HepG2 (cell line): ENCODE measurements around the gene PAXIP1. TPM values are rescaled to one million over a fixed set of nuclear protein-coding genes. Genes with fewer than 3 reads are reported as not detected.

ENCODE experiments used
- ATAC-seq: fragments of 200-7000 bp; cut with Tn5 transposase; 3 replicates; pipeline ENCODE4 v1.9.1; 2020; ENCODE audit warnings: mild to moderate bottlenecking, moderate library complexity
- BruUV-seq: library from RNA; stranded (reverse); fragments of 400-500 nt; replicated peaks from 2 replicates; lab custom pipeline; 2021; lab: Mats Ljungman, UMichigan
- CTCF ChIA-PET: fragments of 300-600 bp; formaldehyde crosslinking; extraction: SDS; loops from one replicate; lab custom pipeline; 2021; ENCODE audit warnings: low total read pairs, inconsistent platforms, low intra/inter-chr PET ratio; lab: Yijun Ruan, JAX
- POLR2A ChIA-PET: fragments of 350-600 bp; sonication (Branson Sonifier 250); formaldehyde crosslinking; loops from one replicate; lab custom pipeline; 2020; ENCODE audit warnings: antibody characterized with exemption, inconsistent platforms; lab: Yijun Ruan, JAX
- DNase-seq: peaks from one replicate; pipeline ENCODE4 v3.0.0-alpha.2; 2015; ENCODE audit warnings: low spot score
- FAIRE-seq: peaks from 3 replicates; lab custom pipeline; 2011; peaks lifted over from hg19 to GRCh38; lab: Jason Lieb, UNC
- H2AFZ ChIP-seq: one replicate; pipeline ENCODE4 v1.6.1; 2011; ENCODE audit warnings: low read length, inconsistent platforms
- H3K27ac ChIP-seq: fragments of 300-600 bp; 3 replicates; pipeline ENCODE4 v1.8.0; 2011; ENCODE audit warnings: mixed run types, mild to moderate bottlenecking, mixed read lengths, low read length, inconsistent platforms; ENCODE audit not compliant: insufficient read depth; ENCODE audit errors: extremely low read length
- H3K27me3 ChIP-seq, 2 experiments: fragments of 200-600 bp in 1 of 2; 2 replicates in 1 of 2; 3 replicates in 1 of 2; pipeline versions ENCODE4 v1.6.0 to v1.8.0; 2011; ENCODE audit warnings: low read length in 2 of 2, mild to moderate bottlenecking in 2 of 2, moderate library complexity in 2 of 2, inconsistent platforms in 1 of 2; ENCODE audit not compliant: insufficient read depth in 2 of 2, control insufficient read depth in 1 of 2
- H3K36me3 ChIP-seq, 2 experiments: fragments of 200-600 bp in 1 of 2; replicated peaks in 1 of 2; 2 replicates in 1 of 2; 3 replicates in 1 of 2; pipeline versions ENCODE4 v1.5.1 to v1.8.0; 2011; ENCODE audit warnings: low read length in 2 of 2, inconsistent platforms in 1 of 2; ENCODE audit not compliant: insufficient read depth in 2 of 2, control insufficient read depth in 1 of 2
- H3K4me1 ChIP-seq: 2 replicates; pipeline ENCODE4 v1.5.1; 2012; ENCODE audit warnings: low read length, inconsistent platforms; ENCODE audit not compliant: insufficient read depth
- H3K4me2 ChIP-seq: 2 replicates; pipeline ENCODE4 v1.6.0; 2011; ENCODE audit warnings: low read depth, low read length, inconsistent platforms
- H3K4me3 ChIP-seq, 3 experiments: fragments of 200-600 bp in 1 of 3; sonication (generic), shearing (Covaris generic) in 1 of 3; replicated peaks in 1 of 3; 2 replicates each; pipeline ENCODE4 v1.5.1; 2011 to 2016; ENCODE audit warnings: low read length in 3 of 3, inconsistent platforms in 2 of 3, low read depth in 2 of 3, mild to moderate bottlenecking in 2 of 3, control low read depth in 1 of 3, mixed read lengths in 1 of 3; ENCODE audit not compliant: insufficient read depth in 1 of 3
- H3K79me2 ChIP-seq: one replicate; pipeline ENCODE4 v1.6.1; 2011; ENCODE audit warnings: low read length, inconsistent platforms; ENCODE audit not compliant: insufficient read depth
- H3K9ac ChIP-seq: 2 replicates; pipeline ENCODE4 v1.6.0; 2011; ENCODE audit warnings: mild to moderate bottlenecking, low read depth, low read length, inconsistent platforms; ENCODE audit not compliant: insufficient read depth
- H3K9me3 ChIP-seq: 2 replicates; pipeline ENCODE4 v1.5.1; 2012; ENCODE audit warnings: mild to moderate bottlenecking, low read length
- H4K20me1 ChIP-seq: 2 replicates; pipeline ENCODE4 v1.6.0; 2011; ENCODE audit warnings: inconsistent platforms, mild to moderate bottlenecking, low read length, moderate library complexity; ENCODE audit not compliant: insufficient read depth
- EZH2 ChIP-seq: conservative IDR thresholded peaks from 2 replicates; pipeline ENCODE4 v1.6.1; 2012; ENCODE audit warnings: mild to moderate bottlenecking, low read depth, low read length, moderate library complexity
- IKZF1 ChIP-seq: fragments of 450-650 bp; IDR thresholded peaks from 2 replicates; pipeline ENCODE4 v1.7.1; 2016
- MYC ChIP-seq: sonication (generic); formaldehyde crosslinking; IDR thresholded peaks from 2 replicates; pipeline ENCODE4 v1.9.0; 2021; ENCODE audit warnings: missing genetic modification reagents, borderline replicate concordance
- ZFP36L2 ChIP-seq: sonication (generic); formaldehyde crosslinking; IDR thresholded peaks from 2 replicates; pipeline ENCODE4 v1.4.0; 2020; ENCODE audit warnings: missing genetic modification reagents
- ZFY ChIP-seq: sonication (generic); formaldehyde crosslinking; IDR thresholded peaks from 2 replicates; pipeline ENCODE4 v1.4.0; 2020; ENCODE audit warnings: missing genetic modification reagents
- ZNF335 ChIP-seq: sonication (generic); formaldehyde crosslinking; IDR thresholded peaks from 2 replicates; pipeline ENCODE4 v1.4.0; 2020; ENCODE audit warnings: missing genetic modification reagents
- ZNF549 ChIP-seq: sonication (generic); formaldehyde crosslinking; IDR thresholded peaks from 2 replicates; pipeline ENCODE4 v1.5.0; 2020; ENCODE audit warnings: missing genetic modification reagents
- ZNF713 ChIP-seq: sonication (generic); formaldehyde crosslinking; IDR thresholded peaks from 2 replicates; pipeline ENCODE4 v1.4.0; 2020; ENCODE audit warnings: mild to moderate bottlenecking, missing genetic modification reagents
- WGBS: methylation state at CpG from one replicate; pipeline ENCODE4 v1.1.6; 2017; ENCODE audit warnings: low lambda C conversion rate; 5-methylcytosine and 5-hydroxymethylcytosine counted together
- in situ Hi-C: cut with HindIII; loops from 2 replicates; pipeline ENCODE4 v1.10.0; 2017; ENCODE audit warnings: low pct_unique_long_range_greater_than_20kb; ENCODE audit not compliant: extremely low pct_ligation_motif_present
- intact Hi-C: fragments of 100-400 bp; cut with micrococcal nuclease; formaldehyde crosslinking; loops from one replicate; pipeline ENCODE4 v1.10.0; 2022; ENCODE audit not compliant: unreplicated experiment
- polyA plus RNA-seq, 8 experiments: library from polyadenylated mRNA; depleted of rRNA in 3 of 8; stranded (reverse) in 7 of 8; unstranded in 1 of 8; fragments of >200 nt; fragmentation: Illumina TruSeq in 4 of 8; extraction: Trizol in 4 of 8; gene quantifications; 2 replicates each; pipeline versions ENCODE4 v1.2.1 to v1.2.3, GENCODE V29; 2011 to 2016; ENCODE audit warnings: low read depth in 4 of 8, missing spikeins in 1 of 8, mixed read lengths in 1 of 8; ENCODE audit not compliant: insufficient read depth in 1 of 8
- total RNA-seq, 5 experiments: library from RNA; depleted of rRNA; stranded (reverse); fragments of >200 nt; fragmentation: Illumina TruSeq; extraction: Trizol; gene quantifications; 2 replicates each; pipeline ENCODE4 v1.2.3, GENCODE V29; 2016; ENCODE audit warnings: low read depth in 1 of 5
- TF ChIP-seq, protein P1 (sequence below): sonication (generic); formaldehyde crosslinking; IDR thresholded peaks from 2 replicates; pipeline ENCODE4 v1.5.0; 2020; ENCODE audit warnings: missing genetic modification reagents
- TF ChIP-seq, protein P2 (sequence below): sonication (generic); formaldehyde crosslinking; IDR thresholded peaks from 2 replicates; pipeline ENCODE4 v1.5.0; 2020; ENCODE audit warnings: mild to moderate bottlenecking, missing genetic modification reagents
- TF ChIP-seq, protein P3 (sequence below): sonication (generic); formaldehyde crosslinking; IDR thresholded peaks from 2 replicates; pipeline ENCODE4 v1.5.0; 2020; ENCODE audit warnings: mild to moderate bottlenecking, missing genetic modification reagents, borderline replicate concordance
- TF ChIP-seq, protein P4 (sequence below): sonication (generic); formaldehyde crosslinking; IDR thresholded peaks from 2 replicates; pipeline ENCODE4 v1.4.0; 2020; ENCODE audit warnings: missing genetic modification reagents

The PAXIP1 gene
- total and polyA plus RNA-seq, 2 of the 13 experiments (the other 11 are each of a cell fraction or from before 2014, with no cell fraction given): 11.6 to 16.2 TPM

DNA sequence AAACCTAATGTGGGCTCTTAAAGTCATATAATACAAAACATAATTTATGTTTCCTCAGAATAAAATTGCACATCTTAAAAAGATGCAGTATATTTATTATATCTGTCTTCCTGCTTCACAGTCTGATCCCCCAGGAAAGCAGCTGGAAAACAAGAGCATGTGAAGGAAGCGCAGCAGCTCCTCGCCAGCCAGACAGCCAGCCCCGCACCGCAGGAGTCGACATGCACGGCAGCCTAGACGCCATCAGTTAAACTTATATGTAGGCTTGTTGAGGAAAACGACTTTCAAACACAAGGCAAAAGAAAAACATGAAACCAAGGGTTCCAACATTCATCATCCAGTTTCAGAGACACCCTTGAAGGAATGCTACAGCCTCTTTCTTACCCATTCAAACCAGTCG, 59.0 kb downstream of the PAXIP1 start:
- ATAC-seq (no peak), FAIRE-seq (no peak), DNase-seq (no peak)
- Histone ChIP-seq H3K79me2 (no peaks in the 10 kb centered on the region), H3K4me3 (no peak overlapping the region), H3K27me3 (no peaks in the 10 kb centered on the region), H3K27ac (no peak overlapping the region), H2AFZ (no peak overlapping the region), H3K9me3 (no peaks in the 10 kb centered on the region), H3K4me1 (no peaks in the 10 kb centered on the region)
- POLR2A ChIA-PET: no interaction called here
- in situ Hi-C loops: no loop called here
- CTCF ChIA-PET: no interaction called here
- 90% methylated on average over 9 of the region's 9 CpGs for WGBS
- TF ChIP-seq ZNF713 (CRISPR knock-in tag): no peak
- TF ChIP-seq MYC (CRISPR knock-in tag): no peak
- TF ChIP-seq ZFP36L2: no peak
- TF ChIP-seq, protein P1, sequence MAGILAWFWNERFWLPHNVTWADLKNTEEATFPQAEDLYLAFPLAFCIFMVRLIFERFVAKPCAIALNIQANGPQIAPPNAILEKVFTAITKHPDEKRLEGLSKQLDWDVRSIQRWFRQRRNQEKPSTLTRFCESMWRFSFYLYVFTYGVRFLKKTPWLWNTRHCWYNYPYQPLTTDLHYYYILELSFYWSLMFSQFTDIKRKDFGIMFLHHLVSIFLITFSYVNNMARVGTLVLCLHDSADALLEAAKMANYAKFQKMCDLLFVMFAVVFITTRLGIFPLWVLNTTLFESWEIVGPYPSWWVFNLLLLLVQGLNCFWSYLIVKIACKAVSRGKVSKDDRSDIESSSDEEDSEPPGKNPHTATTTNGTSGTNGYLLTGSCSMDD: no peak
- TF ChIP-seq, protein P2, sequence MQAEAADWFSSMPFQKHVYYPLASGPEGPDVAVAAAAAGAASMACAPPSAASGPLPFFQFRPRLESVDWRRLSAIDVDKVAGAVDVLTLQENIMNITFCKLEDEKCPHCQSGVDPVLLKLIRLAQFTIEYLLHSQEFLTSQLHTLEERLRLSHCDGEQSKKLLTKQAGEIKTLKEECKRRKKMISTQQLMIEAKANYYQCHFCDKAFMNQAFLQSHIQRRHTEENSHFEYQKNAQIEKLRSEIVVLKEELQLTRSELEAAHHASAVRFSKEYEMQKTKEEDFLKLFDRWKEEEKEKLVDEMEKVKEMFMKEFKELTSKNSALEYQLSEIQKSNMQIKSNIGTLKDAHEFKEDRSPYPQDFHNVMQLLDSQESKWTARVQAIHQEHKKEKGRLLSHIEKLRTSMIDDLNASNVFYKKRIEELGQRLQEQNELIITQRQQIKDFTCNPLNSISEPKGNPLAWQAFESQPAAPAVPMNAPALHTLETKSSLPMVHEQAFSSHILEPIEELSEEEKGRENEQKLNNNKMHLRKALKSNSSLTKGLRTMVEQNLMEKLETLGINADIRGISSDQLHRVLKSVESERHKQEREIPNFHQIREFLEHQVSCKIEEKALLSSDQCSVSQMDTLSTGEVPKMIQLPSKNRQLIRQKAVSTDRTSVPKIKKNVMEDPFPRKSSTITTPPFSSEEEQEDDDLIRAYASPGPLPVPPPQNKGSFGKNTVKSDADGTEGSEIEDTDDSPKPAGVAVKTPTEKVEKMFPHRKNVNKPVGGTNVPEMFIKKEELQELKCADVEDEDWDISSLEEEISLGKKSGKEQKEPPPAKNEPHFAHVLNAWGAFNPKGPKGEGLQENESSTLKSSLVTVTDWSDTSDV (CRISPR knock-in tag): no peak
- no peak for TF ChIP-seq IKZF1
- TF ChIP-seq ZNF335 (CRISPR knock-in tag): no peak
- TF ChIP-seq ZNF549 (CRISPR knock-in tag): no peak
- no peak for TF ChIP-seq ZFY
- no peak for TF ChIP-seq EZH2
- TF ChIP-seq, protein P3, sequence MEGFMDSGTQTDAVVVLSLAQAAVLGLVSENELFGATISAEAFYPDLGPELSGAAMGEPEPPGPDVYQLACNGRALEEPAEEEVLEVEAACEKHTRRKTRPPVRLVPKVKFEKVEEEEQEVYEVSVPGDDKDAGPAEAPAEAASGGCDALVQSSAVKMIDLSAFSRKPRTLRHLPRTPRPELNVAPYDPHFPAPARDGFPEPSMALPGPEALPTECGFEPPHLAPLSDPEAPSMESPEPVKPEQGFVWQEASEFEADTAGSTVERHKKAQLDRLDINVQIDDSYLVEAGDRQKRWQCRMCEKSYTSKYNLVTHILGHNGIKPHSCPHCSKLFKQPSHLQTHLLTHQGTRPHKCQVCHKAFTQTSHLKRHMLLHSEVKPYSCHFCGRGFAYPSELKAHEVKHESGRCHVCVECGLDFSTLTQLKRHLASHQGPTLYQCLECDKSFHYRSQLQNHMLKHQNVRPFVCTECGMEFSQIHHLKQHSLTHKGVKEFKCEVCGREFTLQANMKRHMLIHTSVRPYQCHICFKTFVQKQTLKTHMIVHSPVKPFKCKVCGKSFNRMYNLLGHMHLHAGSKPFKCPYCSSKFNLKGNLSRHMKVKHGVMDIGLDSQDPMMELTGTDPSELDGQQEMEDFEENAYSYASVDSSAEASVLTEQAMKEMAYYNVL (CRISPR knock-in tag): no peak
- TF ChIP-seq, protein P4, sequence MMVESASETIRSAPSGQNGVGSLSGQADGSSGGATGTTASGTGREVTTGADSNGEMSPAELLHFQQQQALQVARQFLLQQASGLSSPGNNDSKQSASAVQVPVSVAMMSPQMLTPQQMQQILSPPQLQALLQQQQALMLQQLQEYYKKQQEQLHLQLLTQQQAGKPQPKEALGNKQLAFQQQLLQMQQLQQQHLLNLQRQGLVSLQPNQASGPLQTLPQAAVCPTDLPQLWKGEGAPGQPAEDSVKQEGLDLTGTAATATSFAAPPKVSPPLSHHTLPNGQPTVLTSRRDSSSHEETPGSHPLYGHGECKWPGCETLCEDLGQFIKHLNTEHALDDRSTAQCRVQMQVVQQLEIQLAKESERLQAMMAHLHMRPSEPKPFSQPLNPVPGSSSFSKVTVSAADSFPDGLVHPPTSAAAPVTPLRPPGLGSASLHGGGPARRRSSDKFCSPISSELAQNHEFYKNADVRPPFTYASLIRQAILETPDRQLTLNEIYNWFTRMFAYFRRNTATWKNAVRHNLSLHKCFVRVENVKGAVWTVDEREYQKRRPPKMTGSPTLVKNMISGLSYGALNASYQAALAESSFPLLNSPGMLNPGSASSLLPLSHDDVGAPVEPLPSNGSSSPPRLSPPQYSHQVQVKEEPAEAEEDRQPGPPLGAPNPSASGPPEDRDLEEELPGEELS (CRISPR knock-in tag): no peak
- TF ChIP-seq, all 625 proteins: peak for 0
- Histone ChIP-seq H3K4me2 (no peak overlapping the region), H4K20me1 (no peaks in the 10 kb centered on the region), H3K9ac (no peak overlapping the region), H3K36me3 (peaks cover 2 to 35% of the 10 kb centered on the region in 2 experiments; a peak in 4 of 5 replicates)
- intact Hi-C loops: no loop called here
- no TSS peak for BruUV-seq
